D341Med (cell line): ENCODE results near the gene UNC93A.

ENCODE experiments used
- DNase-seq: peaks from one replicate; pipeline ENCODE4 v3.0.0; 2012; ENCODE audit warnings: low spot score

Gene UNC93A

DNA sequence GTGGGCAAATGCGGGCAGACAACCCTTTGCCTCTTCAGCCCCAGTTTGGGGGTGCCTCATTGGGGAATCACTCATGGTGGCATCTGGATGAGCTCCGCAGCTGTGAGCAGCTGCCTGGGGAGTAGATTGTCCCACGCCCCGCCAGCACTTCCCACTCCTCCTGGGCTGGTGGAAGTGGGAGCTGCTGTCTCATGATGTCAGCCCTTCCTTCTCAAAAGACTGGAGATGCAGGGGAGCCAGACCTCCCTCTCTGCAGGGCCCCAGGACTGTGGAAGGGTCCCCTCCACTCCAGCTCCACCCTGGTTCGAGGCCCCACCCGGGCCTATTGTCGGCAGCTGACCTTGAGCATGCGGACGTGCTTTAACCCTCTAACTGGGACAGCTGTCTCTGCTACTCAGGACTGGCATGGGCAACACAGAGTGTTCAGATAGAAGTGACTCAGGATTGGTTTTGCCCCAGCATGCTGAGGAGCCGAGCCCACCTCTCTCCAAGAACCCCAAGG lies 2.0 kb downstream of the UNC93A start:
- no peak for DNase-seq

- DNase-seq = no peak
These were observed 2.5 kb downstream of the UNC93A start for GRCh38 chr6:167293590-167294091.

GRCh38 chr6:167294241-167294640 lies 3.1 kb downstream of the UNC93A start:
- DNase-seq = no peak

DNA sequence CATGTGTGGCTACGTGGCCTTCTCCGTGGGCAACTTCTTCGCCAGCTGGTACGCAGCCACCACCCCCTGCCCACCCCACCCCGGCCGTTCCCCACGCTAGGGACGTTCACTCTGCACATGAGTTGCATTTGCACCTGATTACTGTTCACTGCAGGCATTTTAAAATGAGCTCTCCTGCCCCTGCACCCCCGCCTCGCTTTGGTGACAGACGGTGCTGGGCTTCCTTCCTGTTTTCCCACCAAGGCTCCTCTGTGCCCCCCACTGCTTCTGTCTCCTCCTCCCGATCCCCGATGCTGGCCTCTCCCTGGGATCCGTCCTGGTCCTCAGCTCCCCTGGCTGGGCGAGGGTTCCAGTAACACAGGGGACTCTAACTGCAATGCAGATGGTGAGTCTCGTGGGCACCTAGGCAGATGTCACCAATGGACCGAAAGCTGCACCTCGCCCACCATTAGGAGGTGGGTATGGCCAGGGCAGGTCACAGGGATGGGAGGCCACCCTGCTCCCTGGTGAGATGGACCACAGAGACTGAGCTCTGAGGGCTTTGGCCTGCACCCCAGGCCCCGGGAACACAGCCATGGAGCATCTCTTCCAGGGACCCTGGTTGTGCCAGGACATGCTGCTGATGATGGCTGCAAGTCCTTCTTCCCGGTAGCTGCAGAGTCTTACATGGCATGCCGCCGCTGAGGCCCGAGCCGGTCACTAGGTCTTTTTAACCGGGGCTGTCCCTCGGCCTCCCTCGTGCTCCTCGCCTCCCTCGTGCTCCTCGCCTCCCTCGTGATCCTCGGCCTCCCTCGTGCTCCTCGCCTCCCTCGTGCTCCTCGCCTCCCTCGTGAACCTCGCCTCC lies 3.8 kb downstream of the UNC93A start:
- DNase-seq = no peak

GRCh38 chr6:167295495-167296292 lies 4.6 kb downstream of the UNC93A start:
- DNase-seq = no peak

GRCh38 chr6:167296293-167296690 lies 5.2 kb downstream of the UNC93A start:
- DNase-seq = no peak

GRCh38 chr6:167296902-167297301 lies 5.8 kb downstream of the UNC93A start:
- no peak for DNase-seq

DNA sequence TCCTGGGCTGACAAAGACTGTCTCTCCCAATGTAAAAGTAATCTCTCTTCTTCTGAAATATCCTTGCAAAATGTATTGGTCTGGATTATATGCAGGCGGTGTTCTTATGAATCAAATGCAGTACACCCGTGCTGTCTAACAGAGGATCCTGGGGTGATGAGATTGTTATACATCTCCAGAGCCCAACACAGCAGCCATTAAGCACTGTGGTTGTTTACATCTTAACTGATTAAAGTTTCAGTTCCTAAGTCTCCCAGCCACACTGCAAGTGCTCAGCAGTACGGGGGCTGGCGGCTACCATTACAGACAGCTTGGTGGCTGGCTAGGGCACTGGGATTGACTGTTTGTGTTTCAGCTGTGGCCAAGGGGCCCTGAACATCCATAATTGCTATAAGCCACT lies 7.0 kb downstream of the UNC93A start:
- no peak for DNase-seq

DNA sequence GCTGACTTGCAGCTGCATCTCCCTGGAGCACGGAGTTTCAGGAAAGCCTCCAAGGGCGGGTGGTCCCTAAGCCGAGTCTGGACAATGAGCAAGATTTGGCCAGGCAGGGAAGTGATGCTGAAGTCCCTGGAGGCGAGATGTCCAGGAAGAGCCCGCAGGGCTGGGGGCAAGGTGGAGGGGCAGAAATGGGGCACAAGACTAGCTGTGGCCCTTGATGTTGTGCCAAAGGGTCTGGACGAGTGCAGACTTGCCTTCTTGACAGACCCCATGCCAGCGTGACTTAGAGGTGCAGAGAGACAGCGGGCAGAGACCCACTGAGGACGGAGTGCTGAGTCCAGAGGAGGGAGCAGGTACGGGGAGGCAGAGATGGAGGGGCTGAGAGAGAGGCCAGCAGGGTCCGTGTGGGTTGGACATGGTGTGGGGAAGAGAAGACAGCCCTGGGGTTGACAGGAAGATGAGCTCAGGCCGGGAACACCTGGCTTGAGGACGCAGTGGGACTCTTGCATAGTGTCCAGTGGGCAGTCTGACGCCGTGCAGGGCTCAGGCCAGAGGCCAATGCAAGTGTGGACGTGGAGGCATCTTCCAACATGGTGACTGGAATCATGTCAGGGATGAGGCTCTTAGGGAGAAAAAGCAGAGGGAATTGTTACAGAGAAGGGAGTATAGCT lies 8.7 kb downstream of the UNC93A start:
- no peak for DNase-seq

GRCh38 chr6:167300902-167301777 lies 10.0 kb downstream of the UNC93A start:
- no peak for DNase-seq

- DNase-seq = no peak
These were observed 11.0 kb downstream of the UNC93A start for GRCh38 chr6:167302074-167302473.

DNA sequence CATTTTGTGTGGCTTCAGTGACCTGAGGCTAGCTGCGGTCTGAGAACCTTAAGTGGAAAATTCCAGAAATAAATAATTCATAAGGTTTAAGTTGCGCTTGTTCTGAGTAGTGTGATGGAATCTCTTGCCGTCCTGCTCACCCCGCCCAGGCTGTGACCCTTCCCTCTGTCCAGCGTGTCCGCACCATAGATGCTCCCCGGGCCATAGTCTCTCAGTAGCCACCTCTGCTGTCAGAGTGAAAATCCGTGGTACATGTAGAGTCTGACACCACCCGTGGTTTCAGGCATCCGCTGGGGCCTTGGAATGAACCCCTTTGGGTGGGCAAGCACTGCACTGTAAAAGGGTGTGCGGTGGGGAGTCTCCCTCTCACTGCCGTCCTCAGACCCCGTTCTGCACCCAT lies 11.7 kb downstream of the UNC93A start:
- no peak for DNase-seq

DNA sequence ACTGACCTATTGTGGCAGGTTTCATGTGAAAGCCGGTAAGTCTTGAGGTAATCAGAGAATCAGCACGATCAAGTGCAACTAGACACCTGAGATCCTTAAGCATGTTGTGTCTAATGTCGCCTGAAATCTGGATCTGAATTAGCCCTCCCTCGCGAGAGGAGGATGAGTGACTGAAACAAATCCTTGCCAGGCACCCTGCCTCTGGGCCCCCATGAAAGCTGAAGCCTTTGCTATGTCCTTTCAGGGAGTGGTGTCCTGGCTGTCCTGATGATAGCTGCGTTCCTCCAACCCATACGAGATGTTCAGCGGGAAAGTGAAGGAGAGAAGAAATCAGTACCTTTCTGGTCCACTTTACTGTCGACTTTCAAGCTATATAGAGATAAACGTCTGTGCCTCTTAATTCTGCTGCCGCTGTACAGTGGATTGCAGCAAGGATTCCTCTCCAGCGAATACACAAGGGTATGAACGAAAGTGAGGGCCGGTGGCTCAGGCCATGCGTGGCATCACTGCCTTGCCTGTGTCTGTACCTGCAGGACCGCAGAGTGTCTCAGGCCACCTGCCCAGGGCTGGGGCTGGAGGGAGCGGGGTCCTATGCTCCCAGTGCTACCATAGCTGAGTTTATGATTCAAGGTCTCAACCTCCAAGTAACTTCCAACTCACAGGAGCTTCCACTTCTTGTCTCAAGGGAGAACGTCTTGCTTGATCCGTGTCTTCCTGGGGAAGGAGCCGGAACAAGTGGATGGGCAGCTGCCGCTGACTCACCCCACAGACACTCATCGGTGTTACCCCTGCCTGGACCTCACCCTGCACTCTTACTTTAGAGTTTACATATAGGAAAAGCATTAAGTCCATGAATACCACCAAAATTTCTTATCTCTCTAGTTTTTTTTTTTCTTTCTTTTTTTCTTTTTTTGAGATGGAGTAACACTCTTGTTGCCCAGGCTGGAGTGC lies 12.8 kb downstream of the UNC93A start:
- no peak for DNase-seq

DNA sequence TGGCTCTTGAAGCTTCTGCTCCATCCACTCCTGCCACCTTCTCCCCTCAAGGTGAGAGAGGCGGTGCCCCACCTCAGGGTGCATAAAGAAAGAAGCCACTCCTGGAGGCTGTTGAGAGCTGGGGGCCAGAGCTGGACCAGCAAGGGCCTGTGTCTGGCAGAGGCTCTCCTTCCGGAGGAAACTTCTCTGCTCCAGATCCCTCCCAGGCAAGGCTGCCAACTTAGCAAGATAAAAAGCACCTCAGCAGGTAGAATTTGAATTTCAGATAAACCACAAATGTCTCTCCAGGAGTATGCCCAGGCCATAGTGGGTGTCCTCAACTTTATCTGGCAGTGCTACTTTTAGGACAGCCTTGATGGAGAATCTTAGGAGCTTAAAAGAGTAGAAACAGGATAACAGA lies 13.8 kb downstream of the UNC93A start:
- no peak for DNase-seq

DNA sequence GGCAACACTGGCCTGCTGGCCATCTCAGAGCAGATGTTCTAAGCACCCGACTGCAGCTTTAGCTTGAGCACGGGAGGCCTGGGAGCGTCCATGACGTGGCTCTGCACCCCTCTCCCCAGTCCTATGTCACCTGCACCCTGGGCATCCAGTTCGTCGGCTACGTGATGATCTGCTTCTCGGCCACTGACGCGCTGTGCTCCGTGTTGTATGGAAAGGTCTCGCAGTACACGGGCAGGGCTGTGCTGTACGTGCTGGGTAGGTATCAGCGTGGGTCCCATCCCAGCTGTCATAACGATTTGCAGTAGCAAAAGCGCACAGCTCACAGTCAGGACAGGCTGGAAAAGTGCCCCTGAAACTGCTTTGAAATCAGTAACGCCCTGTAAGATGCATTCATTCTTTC lies 14.7 kb downstream of the UNC93A start:
- DNase-seq = no peak

DNA sequence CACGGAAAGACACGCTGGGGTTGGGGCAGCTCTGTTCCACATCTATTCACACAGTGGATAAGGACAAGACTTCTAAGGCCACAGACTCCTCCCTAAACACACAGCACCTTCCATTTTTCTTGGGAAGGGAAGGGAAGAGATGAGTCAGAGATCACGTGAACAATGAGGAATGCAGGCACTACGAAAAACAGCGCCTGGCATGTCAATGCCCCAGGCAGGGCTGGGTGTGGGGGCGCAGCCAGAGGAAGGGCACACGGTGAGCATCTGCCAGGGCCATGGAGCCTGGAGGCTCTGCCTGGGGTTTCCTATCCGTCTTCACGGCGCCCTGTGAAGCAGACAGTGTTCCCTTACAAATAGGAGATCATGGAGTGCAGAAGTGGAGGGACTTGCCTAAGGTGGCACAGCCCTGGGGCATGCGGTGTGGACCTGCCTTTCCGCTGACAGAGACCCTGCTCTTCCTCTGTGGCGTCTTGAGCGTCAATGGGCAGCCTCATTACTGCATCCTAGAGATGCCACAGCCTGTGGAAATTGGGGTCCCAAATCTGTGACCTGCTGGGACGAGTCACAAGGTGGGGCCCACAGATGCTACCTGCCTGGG lies 15.4 kb downstream of the UNC93A start:
- no peak for DNase-seq

GRCh38 chr6:167307342-167307955 lies 16.3 kb downstream of the UNC93A start:
- DNase-seq = no peak

DNA sequence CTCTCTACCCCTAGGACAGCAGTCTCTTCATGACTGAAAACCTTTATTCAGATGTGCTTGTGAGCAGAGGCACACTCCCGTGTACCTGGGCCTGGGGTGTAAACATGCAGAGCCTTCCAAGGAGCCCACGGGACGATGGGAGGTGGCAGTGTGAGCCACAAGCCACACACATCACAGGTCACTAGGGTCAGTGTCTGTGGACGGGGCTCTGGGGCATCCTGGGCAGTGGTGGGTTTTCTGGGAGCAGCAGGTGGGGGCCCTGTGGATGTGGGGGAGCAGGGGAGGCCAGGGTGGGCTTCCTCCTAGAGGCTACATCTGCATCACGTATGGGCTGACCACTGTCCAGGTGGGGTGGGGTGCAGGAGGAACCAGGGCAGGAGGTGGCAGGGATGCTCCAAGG lies 17.1 kb downstream of the UNC93A start:
- DNase-seq = no peak
